ENCODE results near the gene REV1. TPM values are rescaled to one million over a fixed set of nuclear protein-coding genes. Genes with fewer than 3 reads are reported as not detected.

Gene REV1
- total RNA-seq, 3 donors from 2014 or later = 40.2 to 53.4 (median 50.7) TPM

DNA sequence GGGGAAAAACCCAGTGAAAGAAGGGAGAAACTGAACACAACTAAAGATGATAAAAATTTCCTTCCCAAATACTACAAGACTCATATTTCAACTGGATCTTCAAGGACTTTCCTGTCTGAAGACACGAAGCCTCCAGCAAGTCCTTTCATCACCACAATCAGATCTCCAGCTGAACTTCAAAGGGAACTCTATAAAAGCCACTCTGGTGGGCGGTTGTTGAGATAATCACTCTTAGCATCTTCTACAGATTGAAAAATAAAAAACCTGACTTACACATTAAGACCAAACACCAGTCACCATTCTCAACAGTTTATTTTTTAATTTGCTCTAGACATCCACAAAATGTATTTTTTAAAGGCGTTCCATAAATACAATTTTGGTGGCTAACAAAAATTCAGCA, 4.4 kb downstream of the REV1 start:
- intact Hi-C loops (cut with DNase I, micrococcal nuclease) = no loop called here

DNA sequence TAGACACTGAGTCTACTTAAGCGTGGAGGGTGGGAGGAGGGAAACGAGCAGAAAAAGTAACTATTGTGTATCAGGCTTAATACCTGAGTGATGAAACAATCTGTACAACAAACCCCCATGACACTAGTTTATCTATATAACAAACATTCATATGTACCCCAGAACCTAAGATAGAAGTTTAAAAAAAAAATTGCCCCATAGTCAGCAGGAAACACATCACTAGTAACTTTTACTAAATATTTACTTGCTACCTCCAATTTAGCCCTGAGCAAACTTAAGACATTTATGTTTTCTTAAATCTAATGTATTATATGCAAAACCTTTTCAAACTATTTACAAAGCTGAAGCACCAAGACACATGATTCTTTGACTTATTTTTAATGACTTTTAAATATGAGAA, 5.6 kb downstream of the REV1 start:
- TF ChIP-seq, protein P1, sequence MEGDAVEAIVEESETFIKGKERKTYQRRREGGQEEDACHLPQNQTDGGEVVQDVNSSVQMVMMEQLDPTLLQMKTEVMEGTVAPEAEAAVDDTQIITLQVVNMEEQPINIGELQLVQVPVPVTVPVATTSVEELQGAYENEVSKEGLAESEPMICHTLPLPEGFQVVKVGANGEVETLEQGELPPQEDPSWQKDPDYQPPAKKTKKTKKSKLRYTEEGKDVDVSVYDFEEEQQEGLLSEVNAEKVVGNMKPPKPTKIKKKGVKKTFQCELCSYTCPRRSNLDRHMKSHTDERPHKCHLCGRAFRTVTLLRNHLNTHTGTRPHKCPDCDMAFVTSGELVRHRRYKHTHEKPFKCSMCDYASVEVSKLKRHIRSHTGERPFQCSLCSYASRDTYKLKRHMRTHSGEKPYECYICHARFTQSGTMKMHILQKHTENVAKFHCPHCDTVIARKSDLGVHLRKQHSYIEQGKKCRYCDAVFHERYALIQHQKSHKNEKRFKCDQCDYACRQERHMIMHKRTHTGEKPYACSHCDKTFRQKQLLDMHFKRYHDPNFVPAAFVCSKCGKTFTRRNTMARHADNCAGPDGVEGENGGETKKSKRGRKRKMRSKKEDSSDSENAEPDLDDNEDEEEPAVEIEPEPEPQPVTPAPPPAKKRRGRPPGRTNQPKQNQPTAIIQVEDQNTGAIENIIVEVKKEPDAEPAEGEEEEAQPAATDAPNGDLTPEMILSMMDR (IDR thresholded peaks at IDR 0.05) = no peak
- Histone ChIP-seq H3K4me1 (ENCODE audit: low read depth) (peaks cover 17% of the 10 kb centered on the region), H3K36me3 (ENCODE audit: low read depth) (no peaks in the 10 kb centered on the region), H3K9me3 (no peaks in the 10 kb centered on the region), H3K4me3 (no peak overlapping the region)
- ATAC-seq (no peak), DNase-seq (no peak)
- intact Hi-C loops (cut with DNase I, micrococcal nuclease) = no loop called here

More for the DNA sequence above, 4.4 kb downstream of the REV1 start:
- ATAC-seq = no peak
- Histone ChIP-seq H3K36me3 (ENCODE audit: low read depth) (no peaks in the 10 kb centered on the region), H3K9me3 (no peaks in the 10 kb centered on the region), H3K4me1 (ENCODE audit: low read depth) (peaks cover 15% of the 10 kb centered on the region), H3K4me3 (no peak overlapping the region)
- TF ChIP-seq, protein P1 (IDR thresholded peaks at IDR 0.05) = no peak
- DNase-seq = no peak

DNA sequence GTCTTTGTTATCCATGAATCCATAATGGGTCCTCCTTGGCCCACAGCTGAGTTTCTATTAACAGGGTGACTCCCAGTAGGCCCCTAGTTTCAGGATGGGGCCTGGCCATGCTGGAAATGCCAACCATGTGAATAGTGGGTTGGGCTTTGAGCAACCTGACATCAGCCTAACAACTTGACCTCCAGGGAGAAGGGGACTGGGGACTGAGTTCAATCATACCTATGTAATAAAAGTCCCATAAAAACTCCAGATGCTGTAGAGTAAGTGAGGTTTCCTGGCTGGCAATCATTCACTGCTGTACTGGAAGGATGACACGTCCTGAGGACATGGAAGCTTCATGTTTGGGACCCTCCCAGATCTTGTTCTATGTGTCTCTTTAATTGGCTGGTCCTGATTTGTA, 7.9 kb downstream of the REV1 start:
- DNase-seq = peak in 2 of 3 donors; percentile 33 to 44

DNA sequence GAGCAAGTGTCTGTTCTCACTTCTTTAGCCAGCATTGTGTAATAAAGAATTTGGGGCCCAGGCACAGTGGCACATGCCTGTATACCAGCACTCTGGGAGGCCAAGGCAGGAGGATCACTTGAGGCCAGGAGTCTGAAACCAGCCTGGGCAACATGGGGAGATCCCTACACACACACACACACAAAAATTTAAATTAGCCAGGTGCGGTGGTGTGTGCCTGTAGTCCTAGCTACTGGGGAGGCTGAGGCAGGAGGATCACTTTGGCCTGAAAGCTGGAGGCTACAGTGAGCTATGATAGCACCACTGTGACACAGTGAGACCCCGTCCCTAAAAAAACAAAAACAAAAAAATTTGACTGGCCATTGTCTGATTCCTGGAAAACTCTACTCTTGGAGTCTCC, 8.3 kb downstream of the REV1 start:
- Histone ChIP-seq H3K36me3 (ENCODE audit: low read depth) (no peaks in the 10 kb centered on the region), H3K9me3 (no peaks in the 10 kb centered on the region), H3K4me3 (no peak overlapping the region), H3K4me1 (ENCODE audit: low read depth) (peaks cover 25% of the 10 kb centered on the region)
- TF ChIP-seq, protein P1 (IDR thresholded peaks at IDR 0.05) = no peak
- DNase-seq (no peak), ATAC-seq (no peak)
- intact Hi-C loops (cut with DNase I, micrococcal nuclease) = no loop called here

More for the DNA sequence above, 7.9 kb downstream of the REV1 start:
- Histone ChIP-seq H3K4me1 (ENCODE audit: low read depth) (peaks cover 25% of the 10 kb centered on the region), H3K36me3 (ENCODE audit: low read depth) (no peaks in the 10 kb centered on the region), H3K9me3 (no peaks in the 10 kb centered on the region), H3K4me3 (no peak overlapping the region)
- intact Hi-C loops (cut with DNase I, micrococcal nuclease) = no loop called here
- ATAC-seq = peak; percentile 95
- TF ChIP-seq, protein P1 (IDR thresholded peaks at IDR 0.05) = no peak

DNA sequence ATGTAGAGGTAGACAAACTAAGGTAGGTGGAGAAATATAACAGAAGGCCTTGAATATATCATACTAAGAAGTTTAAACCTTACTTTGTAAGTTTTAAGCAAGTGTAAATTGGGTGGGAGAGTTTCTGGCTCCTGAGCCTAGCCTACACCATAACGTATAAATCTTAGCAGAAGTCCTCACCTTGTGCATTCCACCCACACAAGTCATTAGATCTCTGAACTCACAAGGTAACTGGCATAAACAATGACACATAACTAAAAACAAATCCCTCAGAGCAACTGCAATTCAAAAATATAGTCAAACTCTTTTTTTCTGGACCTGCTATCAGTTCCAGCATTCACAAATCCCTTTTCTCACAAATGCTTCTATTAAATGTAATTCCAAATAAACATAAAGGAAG, 9.4 kb downstream of the REV1 start:
- intact Hi-C loops (cut with DNase I, micrococcal nuclease) = no loop called here
- H3K4me3 ChIP-seq = no peak overlapping the region
- DNase-seq (no peak), ATAC-seq (peak; percentile 22)
- no peaks in the 10 kb centered on the region for H3K36me3 ChIP-seq (ENCODE audit: low read depth)
- peaks cover 29% of the 10 kb centered on the region for H3K4me1 ChIP-seq (ENCODE audit: low read depth)
- TF ChIP-seq, protein P1 (IDR thresholded peaks at IDR 0.05) = no peak
- no peaks in the 10 kb centered on the region for H3K9me3 ChIP-seq

DNA sequence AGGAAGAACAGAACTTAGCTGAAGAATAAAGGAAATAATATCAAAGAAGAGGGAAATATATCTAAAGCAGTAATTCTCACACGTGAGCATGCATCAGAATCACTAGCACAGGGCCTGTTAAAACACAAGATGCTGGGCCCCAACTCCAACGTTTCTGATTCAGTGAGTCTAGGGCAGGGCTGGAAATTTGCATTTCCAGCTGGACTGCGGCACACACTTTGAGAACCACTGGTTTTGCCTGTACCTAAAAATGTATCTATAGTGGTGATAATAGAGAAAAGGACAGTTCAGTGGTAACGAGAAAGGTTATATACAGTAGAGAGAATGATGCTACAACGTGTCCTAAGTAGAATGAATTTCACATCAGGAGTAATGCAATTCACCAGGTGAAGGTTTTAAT, 11.2 kb downstream of the REV1 start:
- TF ChIP-seq, protein P1 (IDR thresholded peaks at IDR 0.05) = no peak
- Histone ChIP-seq H3K9me3 (no peaks in the 10 kb centered on the region), H3K4me3 (no peak overlapping the region), H3K36me3 (ENCODE audit: low read depth) (no peaks in the 10 kb centered on the region), H3K4me1 (ENCODE audit: low read depth) (peaks cover 34% of the 10 kb centered on the region)
- ATAC-seq (no peak), DNase-seq (no peak)
- intact Hi-C loops (cut with DNase I, micrococcal nuclease) = no loop called here

Measured in mucosa of descending colon (tissue), 3 donors.